Measurements from ENCODE around the gene TSPYL4.

Gene TSPYL4

DNA sequence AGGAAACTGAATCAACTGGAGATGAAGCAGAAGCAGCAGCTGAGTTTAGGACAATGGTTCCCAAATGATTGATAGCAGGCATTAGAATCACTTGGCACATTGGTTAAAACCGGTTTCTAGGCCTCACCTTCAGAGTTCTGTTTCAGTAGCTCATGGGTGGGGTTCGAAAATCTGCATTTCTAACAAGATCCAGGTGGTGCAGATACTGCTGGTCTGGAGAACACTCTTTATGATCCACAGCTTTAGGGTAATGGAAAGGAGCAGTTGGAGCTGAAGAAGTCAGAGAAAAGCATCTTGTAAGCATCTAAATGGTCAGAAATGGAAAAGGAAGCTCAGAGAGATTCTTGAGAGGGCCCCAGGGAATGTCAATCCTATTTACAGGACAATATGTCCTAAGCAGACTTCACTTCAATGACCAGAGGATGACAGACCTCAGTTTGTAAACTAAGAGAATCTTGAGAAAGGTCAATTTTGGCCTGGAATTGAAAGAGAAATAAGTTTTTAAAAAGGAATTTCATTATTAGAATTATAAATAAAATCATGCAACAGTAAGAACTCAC lies 17.4 kb upstream of the TSPYL4 start:
- Histone ChIP-seq H3K27me3 (ENCODE audit: low read depth, low read length) (no peaks in the 10 kb centered on the region), H3K9me3 (ENCODE audit: insufficient read depth, low read length) (no peaks in the 10 kb centered on the region), H3K9ac (ENCODE audit: low read length) (no peak overlapping the region), H3K4me2 (ENCODE audit: low read length) (no peak overlapping the region), H2AFZ (ENCODE audit: low read depth, low read length) (no peak overlapping the region), H3K27ac (ENCODE audit: low read length) (no peak overlapping the region), H3K79me2 (ENCODE audit: low read length) (peaks cover 7% of the 10 kb centered on the region; the same call in 1 of the 2 replicates), H3K4me3 (ENCODE audit: low read length) (no peak overlapping the region), H4K20me1 (ENCODE audit: insufficient read depth, low read length) (no peaks in the 10 kb centered on the region; the same call in 1 of the 2 replicates), H3K36me3 (replicated peaks; ENCODE audit: low read depth, low read length) (no peaks in the 10 kb centered on the region), H3K4me1 (ENCODE audit: low read length) (peaks cover 18% of the 10 kb centered on the region)
- TF ChIP-seq EZH2phosphoT487 (IDR thresholded peaks at IDR 0.05; ENCODE audit: low read depth): no peak
- TF ChIP-seq, protein P1, sequence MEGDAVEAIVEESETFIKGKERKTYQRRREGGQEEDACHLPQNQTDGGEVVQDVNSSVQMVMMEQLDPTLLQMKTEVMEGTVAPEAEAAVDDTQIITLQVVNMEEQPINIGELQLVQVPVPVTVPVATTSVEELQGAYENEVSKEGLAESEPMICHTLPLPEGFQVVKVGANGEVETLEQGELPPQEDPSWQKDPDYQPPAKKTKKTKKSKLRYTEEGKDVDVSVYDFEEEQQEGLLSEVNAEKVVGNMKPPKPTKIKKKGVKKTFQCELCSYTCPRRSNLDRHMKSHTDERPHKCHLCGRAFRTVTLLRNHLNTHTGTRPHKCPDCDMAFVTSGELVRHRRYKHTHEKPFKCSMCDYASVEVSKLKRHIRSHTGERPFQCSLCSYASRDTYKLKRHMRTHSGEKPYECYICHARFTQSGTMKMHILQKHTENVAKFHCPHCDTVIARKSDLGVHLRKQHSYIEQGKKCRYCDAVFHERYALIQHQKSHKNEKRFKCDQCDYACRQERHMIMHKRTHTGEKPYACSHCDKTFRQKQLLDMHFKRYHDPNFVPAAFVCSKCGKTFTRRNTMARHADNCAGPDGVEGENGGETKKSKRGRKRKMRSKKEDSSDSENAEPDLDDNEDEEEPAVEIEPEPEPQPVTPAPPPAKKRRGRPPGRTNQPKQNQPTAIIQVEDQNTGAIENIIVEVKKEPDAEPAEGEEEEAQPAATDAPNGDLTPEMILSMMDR (IDR thresholded peaks at IDR 0.05; ENCODE audit: low read depth, low read length): no peak

DNA sequence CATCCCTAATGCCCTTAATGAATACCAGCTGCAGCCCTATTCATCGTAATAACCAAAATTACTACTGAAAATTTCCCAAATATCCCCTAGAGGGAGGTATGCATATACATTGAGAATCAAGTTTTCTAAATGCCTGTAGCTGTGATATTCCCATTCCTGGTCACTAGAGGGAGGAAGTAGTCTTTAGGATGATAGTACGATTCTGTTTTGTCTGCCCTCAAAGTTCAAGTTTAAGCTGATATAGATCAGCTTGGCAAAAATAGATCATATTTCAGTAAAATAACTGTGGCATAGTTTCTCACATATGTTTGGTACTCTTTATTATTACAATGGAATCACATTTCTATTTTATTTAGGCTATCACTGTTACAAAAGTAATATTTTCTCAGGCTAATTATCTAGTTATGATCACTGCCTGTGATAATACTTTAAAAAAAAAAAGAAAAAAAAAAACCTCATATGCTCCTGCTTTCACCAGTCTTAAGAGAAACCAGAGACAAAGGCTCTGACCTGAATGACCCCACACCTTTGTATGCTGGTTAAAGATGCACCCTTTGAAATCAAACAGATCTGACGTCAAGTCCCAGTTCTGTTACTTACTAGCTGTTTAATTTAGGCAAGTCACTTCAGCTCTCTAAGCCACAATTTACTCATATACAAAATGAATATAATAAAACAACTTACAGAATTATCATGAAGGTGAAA lies 14.9 kb upstream of the TSPYL4 start:
- no peak overlapping the region for H3K4me2 ChIP-seq (ENCODE audit: low read length)

DNA sequence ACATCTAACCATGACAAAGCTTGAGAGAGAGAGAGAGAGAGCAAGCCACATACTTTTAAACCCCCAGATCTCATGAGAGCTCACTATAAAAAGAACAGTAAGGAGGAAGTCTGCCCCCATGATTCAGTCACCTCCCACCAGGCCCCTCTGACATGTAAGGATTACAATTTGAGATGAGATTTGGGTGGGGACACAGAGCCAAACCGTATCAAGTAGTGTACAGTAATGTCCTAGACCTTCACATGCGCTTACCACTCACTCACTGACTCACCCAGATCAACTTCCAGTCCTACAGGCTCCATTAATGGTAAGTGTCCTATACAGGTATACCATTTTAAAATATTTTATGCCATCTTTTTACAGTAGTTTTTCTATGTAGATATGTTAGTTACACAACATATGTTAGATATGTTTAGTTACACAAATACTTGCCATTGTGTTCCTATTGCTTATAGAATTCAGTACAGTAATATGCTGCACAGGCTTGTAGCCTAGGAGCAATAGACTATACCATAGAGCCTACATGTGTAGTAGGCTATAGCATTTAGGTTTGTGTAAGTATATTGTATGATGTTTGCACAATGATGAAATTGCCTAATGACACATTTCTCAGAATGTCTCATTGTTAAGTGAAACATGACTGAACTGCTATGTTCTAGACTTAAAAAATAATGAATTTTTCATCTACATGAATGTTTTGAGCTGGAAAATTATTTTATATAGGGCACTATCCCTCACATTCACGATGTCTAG lies 14.1 kb upstream of the TSPYL4 start:
- no peak overlapping the region for H3K9ac ChIP-seq (ENCODE audit: low read length)
- no peak overlapping the region for H3K4me2 ChIP-seq (ENCODE audit: low read length)
- H3K9me3 ChIP-seq (ENCODE audit: insufficient read depth, low read length): no peaks in the 10 kb centered on the region
- peaks cover 13% of the 10 kb centered on the region for H3K4me1 ChIP-seq (ENCODE audit: low read length)
- no peak overlapping the region for H3K27ac ChIP-seq (ENCODE audit: low read length)
- H3K36me3 ChIP-seq (replicated peaks; ENCODE audit: low read depth, low read length): no peaks in the 10 kb centered on the region
- no peak overlapping the region for H2AFZ ChIP-seq (ENCODE audit: low read depth, low read length)
- TF ChIP-seq EZH2phosphoT487 (IDR thresholded peaks at IDR 0.05; ENCODE audit: low read depth): no peak
- TF ChIP-seq, protein P1 (IDR thresholded peaks at IDR 0.05; ENCODE audit: low read depth, low read length): no peak
- H3K79me2 ChIP-seq (ENCODE audit: low read length): no peaks in the 10 kb centered on the region
- no peaks in the 10 kb centered on the region for H3K27me3 ChIP-seq (ENCODE audit: low read depth, low read length)
- no peaks in the 10 kb centered on the region for H4K20me1 ChIP-seq (ENCODE audit: insufficient read depth, low read length)
- no peak overlapping the region for H3K4me3 ChIP-seq (ENCODE audit: low read length)

More for the DNA sequence above, 14.9 kb upstream of the TSPYL4 start:
- TF ChIP-seq EZH2phosphoT487 (IDR thresholded peaks at IDR 0.05; ENCODE audit: low read depth): no peak
- TF ChIP-seq, protein P1 (IDR thresholded peaks at IDR 0.05; ENCODE audit: low read depth, low read length): peak; percentile 81
- peaks cover 13% of the 10 kb centered on the region for H3K4me1 ChIP-seq (ENCODE audit: low read length)
- no peak overlapping the region for H3K27ac ChIP-seq (ENCODE audit: low read length)
- no peaks in the 10 kb centered on the region for H3K27me3 ChIP-seq (ENCODE audit: low read depth, low read length)
- H4K20me1 ChIP-seq (ENCODE audit: insufficient read depth, low read length): no peaks in the 10 kb centered on the region
- no peaks in the 10 kb centered on the region for H3K36me3 ChIP-seq (replicated peaks; ENCODE audit: low read depth, low read length)
- H3K79me2 ChIP-seq (ENCODE audit: low read length): no peaks in the 10 kb centered on the region
- no peak overlapping the region for H3K4me3 ChIP-seq (ENCODE audit: low read length)
- H3K9me3 ChIP-seq (ENCODE audit: insufficient read depth, low read length): no peaks in the 10 kb centered on the region
- H3K9ac ChIP-seq (ENCODE audit: low read length): no peak overlapping the region
- no peak overlapping the region for H2AFZ ChIP-seq (ENCODE audit: low read depth, low read length)

DNA sequence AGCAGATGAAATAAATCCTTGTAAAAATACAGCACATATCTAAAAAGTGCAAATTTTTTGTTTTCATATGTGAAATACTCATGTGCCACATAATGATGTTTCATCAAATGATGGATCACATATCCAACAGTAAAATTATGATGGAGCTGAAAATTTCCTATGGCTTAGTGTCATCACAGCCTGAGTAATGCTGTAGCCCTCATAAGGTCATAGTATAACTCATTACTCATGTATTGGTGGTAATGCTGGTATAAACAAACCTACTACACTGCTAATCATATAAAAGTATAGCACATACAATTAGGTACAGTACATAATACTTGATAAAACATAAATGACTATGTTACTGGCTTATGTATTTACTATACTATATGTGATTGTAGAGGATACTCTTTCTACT lies 12.9 kb upstream of the TSPYL4 start:
- Histone ChIP-seq H3K9me3 (ENCODE audit: insufficient read depth, low read length) (no peaks in the 10 kb centered on the region), H3K4me3 (ENCODE audit: low read length) (no peak overlapping the region), H3K9ac (ENCODE audit: low read length) (no peak overlapping the region), H3K4me2 (ENCODE audit: low read length) (no peak overlapping the region), H3K27ac (ENCODE audit: low read length) (no peak overlapping the region), H3K27me3 (ENCODE audit: low read depth, low read length) (no peaks in the 10 kb centered on the region), H3K79me2 (ENCODE audit: low read length) (no peaks in the 10 kb centered on the region), H3K4me1 (ENCODE audit: low read length) (peaks cover 4% of the 10 kb centered on the region; the same call in 1 of the 2 replicates), H2AFZ (ENCODE audit: low read depth, low read length) (no peak overlapping the region), H3K36me3 (replicated peaks; ENCODE audit: low read depth, low read length) (no peaks in the 10 kb centered on the region), H4K20me1 (ENCODE audit: insufficient read depth, low read length) (no peaks in the 10 kb centered on the region)
- no peak for TF ChIP-seq EZH2phosphoT487 (IDR thresholded peaks at IDR 0.05; ENCODE audit: low read depth)
- TF ChIP-seq, protein P1 (IDR thresholded peaks at IDR 0.05; ENCODE audit: low read depth, low read length): no peak
